Thymus (tissue), 11 donors: ENCODE data around the gene ABCB8. TPM values are rescaled to one million over a fixed set of nuclear protein-coding genes. Genes with fewer than 3 reads are reported as not detected.
"Not testable (repeated sequence)": the region's sequence is repeated elsewhere in the genome, so short reads cannot be mapped to it uniquely, and the experiment has no call there.

Experiments used
- DNase-seq, 9 donors: peaks; one replicate each; pipeline ENCODE4 v3.0.0-alpha.2; 2013; ENCODE audit warnings: low spot score in 9 of 9, low read depth in 6 of 9, missing footprints in 1 of 9
- H3K27ac ChIP-seq, 2 donors: one replicate each; pipeline ENCODE4 v1.5.1; 2013; ENCODE audit warnings: control low read depth in 1 of 2, low read depth in 1 of 2, low read length in 1 of 2, mild to moderate bottlenecking in 1 of 2, moderate library complexity in 1 of 2
- H3K27me3 ChIP-seq, 2 donors: one replicate each; pipeline ENCODE4 v1.5.1; 2013; ENCODE audit warnings: low read length in 1 of 2; ENCODE audit not compliant: control insufficient read depth in 2 of 2, insufficient read depth in 1 of 2
- H3K36me3 ChIP-seq, 2 donors: one replicate each; pipeline ENCODE4 v1.5.1; 2013; ENCODE audit warnings: low read length in 1 of 2, mild to moderate bottlenecking in 1 of 2, moderate library complexity in 1 of 2; ENCODE audit not compliant: control insufficient read depth in 2 of 2, insufficient read depth in 2 of 2
- H3K4me1 ChIP-seq, 2 donors: one replicate each; pipeline ENCODE4 v1.5.1; 2013; ENCODE audit warnings: low read length in 2 of 2; ENCODE audit not compliant: control insufficient read depth in 2 of 2, insufficient read depth in 2 of 2
- H3K4me3 ChIP-seq, 2 donors: one replicate each; pipeline ENCODE4 v1.5.1; 2013; ENCODE audit warnings: low read length in 2 of 2, control low read depth in 1 of 2, mild to moderate bottlenecking in 1 of 2
- H3K9me3 ChIP-seq, 2 donors: one replicate each; pipeline ENCODE4 v1.5.1; 2013; ENCODE audit warnings: low read length in 1 of 2, mild to moderate bottlenecking in 1 of 2; ENCODE audit not compliant: control insufficient read depth in 2 of 2, insufficient read depth in 1 of 2
- WGBS: extraction: QIAGEN DNeasy Blood & Tissue Kit; methylation state at CpG from one replicate; pipeline ENCODE4 v1.1.7; 2013; 5-methylcytosine and 5-hydroxymethylcytosine counted together
- polyA plus RNA-seq: library from polyadenylated mRNA; stranded (reverse); fragments of 200-250 nt; gene quantifications from one replicate; pipeline ENCODE4 v1.2.3, GENCODE V29; 2013
- total RNA-seq: library from RNA; stranded (reverse); fragments of 120-200 nt; gene quantifications from one replicate; pipeline ENCODE4 v1.2.4, GENCODE V29; 2013
- donor health status: healthy.

ABCB8 gene
- total and polyA plus RNA-seq, 2 donors: 10.5 to 33.8 TPM

DNA sequence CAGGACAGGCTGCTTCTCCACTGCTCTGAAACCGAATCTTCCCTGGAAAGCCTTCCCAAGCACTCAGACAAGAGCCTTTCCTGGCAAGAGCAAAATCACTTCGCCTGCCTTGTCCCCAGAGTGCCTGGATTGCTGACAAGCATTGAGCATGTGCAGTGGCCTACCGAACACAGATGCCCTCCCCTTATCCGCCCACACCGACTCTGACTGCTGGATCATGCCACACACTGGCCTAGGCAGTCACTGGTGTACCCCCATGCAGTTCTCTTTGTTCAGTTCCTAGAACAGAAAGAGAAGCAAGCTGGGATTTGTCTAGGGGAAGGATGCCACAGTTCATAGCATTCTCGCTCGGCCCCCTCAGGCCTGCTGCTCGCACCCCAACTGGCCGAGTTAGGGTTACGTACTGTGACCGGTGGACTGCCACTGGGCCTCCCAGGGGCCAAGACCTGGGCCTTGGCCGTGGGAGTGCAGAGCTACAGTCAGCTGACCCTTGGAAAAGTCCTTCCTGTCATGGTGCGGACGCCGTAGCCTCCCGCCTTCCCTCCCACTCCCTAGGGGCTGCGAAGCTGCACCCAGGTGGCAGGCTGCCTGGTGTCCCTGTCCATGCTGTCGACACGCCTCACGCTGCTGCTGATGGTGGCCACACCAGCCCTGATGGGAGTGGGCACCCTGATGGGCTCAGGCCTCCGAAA is 6.9 kb downstream of the ABCB8 start:
- Histone ChIP-seq H3K27me3 (no peaks in the 10 kb centered on the region), H3K9me3 (no peaks in the 10 kb centered on the region), H3K36me3 (peaks cover 46 to 51% of the 10 kb centered on the region in 2 donors), H3K4me3 (no peak overlapping the region), H3K4me1 (peaks cover 0 to 5% of the 10 kb centered on the region in 2 donors), H3K27ac (no peak overlapping the region)
- DNase-seq: no peak
- 96% methylated on average over 21 of the region's 21 CpGs for WGBS

DNA sequence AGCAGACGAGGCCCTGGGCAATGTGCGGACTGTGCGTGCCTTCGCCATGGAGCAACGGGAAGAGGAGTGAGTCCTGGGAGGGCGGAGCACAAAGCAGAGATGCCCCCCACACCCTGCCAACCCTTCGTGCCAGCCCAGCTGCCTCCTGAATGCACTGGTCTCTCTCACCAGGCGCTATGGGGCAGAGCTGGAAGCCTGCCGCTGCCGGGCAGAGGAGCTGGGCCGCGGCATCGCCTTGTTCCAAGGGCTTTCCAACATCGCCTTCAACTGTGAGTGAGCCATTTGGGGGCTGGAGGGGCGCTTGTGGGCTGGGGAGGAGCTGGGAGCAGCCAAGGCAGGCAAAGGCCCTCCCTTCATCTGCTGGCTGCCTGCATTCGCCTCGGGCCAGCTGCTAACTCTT is 7.7 kb downstream of the ABCB8 start:
- H3K36me3 ChIP-seq: peaks cover 46 to 51% of the 10 kb centered on the region in 2 donors

DNA sequence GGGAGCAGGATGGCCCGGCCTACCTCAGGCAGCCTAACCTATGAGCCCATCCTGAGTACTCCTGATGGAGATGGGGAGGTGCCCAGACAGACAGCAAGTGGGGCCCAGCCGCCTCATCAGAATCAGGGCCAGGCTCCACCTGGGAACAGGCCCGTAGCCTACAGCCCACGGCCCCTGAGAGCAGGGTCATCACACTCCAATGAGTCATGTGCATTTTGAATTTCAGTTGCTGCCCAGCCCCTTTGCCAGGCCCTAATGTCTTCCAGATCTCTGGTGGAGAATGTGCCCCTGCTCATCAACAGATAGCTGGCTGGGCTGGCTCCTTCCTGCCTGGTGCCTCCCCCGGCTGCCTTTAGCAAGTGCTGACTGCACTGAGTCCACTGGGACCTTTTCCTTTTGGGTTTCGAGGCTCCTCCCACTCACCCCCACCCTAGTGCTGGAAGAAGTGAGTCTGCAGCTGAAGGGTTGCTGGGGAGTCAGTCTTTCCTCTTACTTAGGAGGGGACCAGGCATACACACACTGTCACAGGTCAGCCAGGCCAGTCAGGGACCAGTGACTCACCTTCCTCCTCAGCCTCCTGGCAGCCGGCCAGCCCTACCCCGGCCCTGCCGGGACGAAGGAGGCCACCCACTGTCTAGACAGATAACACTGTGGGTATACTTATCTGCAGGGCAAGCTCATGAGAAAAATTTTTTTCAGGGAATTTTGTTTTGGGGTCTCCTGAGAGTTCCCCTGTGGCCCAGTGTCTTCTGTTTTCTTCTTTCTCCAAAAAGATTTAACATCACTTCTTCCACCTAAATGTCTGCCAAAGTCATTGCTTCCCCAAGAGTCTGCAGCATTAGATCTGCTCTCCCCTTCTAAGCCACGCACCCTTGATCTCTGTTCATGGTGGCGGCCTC is 10.9 kb downstream of the ABCB8 start:
- Histone ChIP-seq H3K9me3 (no peaks in the 10 kb centered on the region), H3K4me3 (no peak overlapping the region), H3K27me3 (no peaks in the 10 kb centered on the region), H3K36me3 (peaks cover 35 to 55% of the 10 kb centered on the region in 2 donors), H3K4me1 (peaks cover 0 to 5% of the 10 kb centered on the region in 2 donors), H3K27ac (no peak overlapping the region)
- DNase-seq: no peak
- WGBS: 64% methylated on average over 12 of the region's 12 CpGs

More for the DNA sequence above, 7.7 kb downstream of the ABCB8 start:
- no peak overlapping the region for H3K4me3 ChIP-seq
- DNase-seq: no peak
- H3K9me3 ChIP-seq: no peaks in the 10 kb centered on the region
- H3K27me3 ChIP-seq: no peaks in the 10 kb centered on the region
- H3K4me1 ChIP-seq: peaks cover 0 to 5% of the 10 kb centered on the region in 2 donors
- 98% methylated on average over 17 of the region's 17 CpGs for WGBS
- no peak overlapping the region for H3K27ac ChIP-seq

DNA sequence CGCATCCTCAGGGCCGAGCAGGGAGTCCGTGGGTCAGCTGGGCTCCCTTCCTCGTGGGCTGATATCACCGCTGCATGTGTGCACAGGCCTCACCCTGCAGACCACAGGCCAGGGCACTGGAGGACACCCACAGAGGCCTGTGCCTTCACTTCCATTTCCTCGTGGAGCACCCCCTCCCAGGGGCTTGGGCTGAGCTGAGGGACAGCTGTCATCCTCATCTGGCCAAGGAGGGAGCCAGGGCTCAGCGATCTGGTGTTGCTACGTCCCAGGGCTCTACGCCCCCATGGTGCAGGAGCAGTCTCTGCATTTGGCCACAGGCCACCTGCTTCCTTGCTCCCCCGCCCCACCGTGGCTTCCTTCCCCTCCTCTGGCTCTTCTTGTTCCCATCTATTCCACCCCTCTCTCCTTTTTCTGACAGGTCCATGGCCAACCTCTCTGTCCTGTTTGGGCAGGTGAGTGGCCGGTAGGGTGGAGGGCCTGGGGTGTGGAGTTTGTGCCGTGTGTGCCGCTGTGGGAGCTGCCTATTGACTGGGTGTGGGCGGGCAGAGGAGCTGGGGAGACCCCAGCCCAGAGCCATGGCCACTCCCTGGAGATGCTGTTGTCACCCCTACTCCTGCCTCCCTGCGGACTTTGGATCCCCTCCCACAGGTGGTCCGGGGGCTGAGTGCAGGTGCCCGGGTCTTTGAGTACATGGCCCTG is 11.7 kb downstream of the ABCB8 start:
- H3K4me3 ChIP-seq: no peak overlapping the region
- DNase-seq: no peak
- no peaks in the 10 kb centered on the region for H3K27me3 ChIP-seq
- 79% methylated on average over 18 of the region's 18 CpGs for WGBS
- no peak overlapping the region for H3K27ac ChIP-seq
- H3K9me3 ChIP-seq: no peaks in the 10 kb centered on the region
- peaks cover 29 to 52% of the 10 kb centered on the region in 2 donors for H3K36me3 ChIP-seq
- peaks cover 0 to 5% of the 10 kb centered on the region in 2 donors for H3K4me1 ChIP-seq

DNA sequence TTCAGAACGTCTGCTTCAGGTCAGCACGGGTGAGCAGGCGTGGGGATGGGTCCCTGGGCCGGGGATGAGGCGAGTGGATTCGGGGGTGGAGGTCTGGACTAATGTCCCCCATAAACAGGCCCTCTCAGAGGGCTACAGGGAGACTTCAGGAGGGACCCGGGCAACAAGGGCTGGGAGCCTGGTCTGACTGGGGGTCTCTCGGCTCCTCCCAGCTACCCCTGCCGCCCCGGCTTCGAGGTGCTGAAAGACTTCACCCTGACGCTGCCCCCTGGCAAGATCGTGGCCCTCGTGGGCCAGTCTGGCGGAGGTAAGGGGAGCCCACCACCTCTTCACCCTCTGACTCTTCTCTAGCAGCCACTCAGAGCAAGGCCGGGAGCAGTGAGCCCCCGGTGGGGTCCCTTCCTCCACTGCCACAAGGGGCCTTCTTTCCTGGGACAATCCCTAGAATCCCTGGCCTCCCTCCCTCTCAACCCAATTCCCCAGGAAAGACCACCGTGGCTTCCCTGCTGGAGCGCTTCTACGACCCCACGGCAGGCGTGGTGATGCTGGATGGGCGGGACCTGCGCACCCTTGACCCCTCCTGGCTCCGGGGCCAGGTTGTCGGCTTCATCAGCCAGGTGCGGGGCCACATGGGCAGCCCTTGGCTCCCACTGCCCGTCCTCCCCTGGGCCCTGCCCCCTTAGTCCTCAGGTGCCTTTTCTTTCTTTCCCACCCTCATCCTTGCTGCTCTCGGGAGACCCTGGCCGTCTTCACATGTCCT is 12.5 kb downstream of the ABCB8 start:
- no peak for DNase-seq
- Histone ChIP-seq H3K36me3 (peaks cover 21 to 51% of the 10 kb centered on the region in 2 donors), H3K27ac (no peak overlapping the region)

DNA sequence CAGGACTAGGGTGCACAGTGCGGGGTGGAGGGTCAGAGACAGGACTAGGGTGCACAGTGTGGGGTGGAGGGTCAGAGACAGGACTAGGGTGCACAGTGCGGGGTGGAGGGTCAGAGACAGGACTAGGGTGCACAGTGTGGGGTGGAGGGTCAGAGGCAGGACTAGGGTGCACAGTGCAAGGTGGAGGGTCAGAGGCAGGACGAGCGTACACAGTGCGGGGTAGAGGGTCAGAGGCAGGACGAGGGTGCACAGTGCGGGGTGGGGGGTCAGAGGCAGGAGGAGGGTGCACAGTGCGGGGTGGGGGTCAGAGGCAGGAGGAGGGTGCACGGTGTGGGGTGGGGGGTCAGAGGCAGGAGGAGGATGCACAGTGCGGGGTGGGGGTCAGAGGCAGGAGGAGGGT is 15.2 kb downstream of the ABCB8 start:
- not testable (repeated sequence) for H3K4me3 ChIP-seq, H3K27ac ChIP-seq, DNase-seq, H3K9me3 ChIP-seq, H3K4me1 ChIP-seq, H3K27me3 ChIP-seq
- 88% methylated on average over 10 of the region's 10 CpGs for WGBS
- peaks cover 8 to 38% of the 10 kb centered on the region in 2 donors for H3K36me3 ChIP-seq

More for the DNA sequence above, 12.5 kb downstream of the ABCB8 start:
- H3K27me3 ChIP-seq: no peaks in the 10 kb centered on the region
- peaks cover 0 to 5% of the 10 kb centered on the region in 2 donors for H3K4me1 ChIP-seq
- H3K9me3 ChIP-seq: no peaks in the 10 kb centered on the region
- no peak overlapping the region for H3K4me3 ChIP-seq
- WGBS: 97% methylated on average over 30 of the region's 30 CpGs

DNA sequence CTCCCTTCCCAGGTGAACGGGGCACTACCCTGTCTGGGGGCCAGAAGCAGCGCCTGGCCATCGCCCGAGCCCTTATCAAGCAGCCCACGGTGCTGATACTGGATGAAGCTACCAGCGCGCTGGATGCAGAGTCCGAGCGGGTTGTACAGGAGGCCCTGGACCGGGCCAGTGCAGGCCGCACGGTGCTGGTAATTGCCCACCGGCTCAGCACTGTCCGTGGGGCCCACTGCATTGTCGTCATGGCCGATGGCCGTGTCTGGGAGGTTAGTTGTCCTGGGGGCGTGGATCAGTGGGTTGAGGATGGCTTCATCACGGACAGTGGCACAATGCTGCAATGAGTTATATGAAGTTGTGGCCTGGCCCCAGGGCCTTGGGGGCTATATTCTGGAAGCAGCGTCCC is 15.7 kb downstream of the ABCB8 start:
- 97% methylated on average over 20 of the region's 20 CpGs for WGBS
- Histone ChIP-seq H3K4me3 (no peak overlapping the region), H3K9me3 (no peaks in the 10 kb centered on the region), H3K27ac (no peak overlapping the region), H3K4me1 (peaks cover 0 to under 1% of the 10 kb centered on the region in 2 donors), H3K36me3 (peaks cover 6 to 38% of the 10 kb centered on the region in 2 donors), H3K27me3 (peaks cover 0 to 4% of the 10 kb centered on the region in 2 donors)
- no peak for DNase-seq

DNA sequence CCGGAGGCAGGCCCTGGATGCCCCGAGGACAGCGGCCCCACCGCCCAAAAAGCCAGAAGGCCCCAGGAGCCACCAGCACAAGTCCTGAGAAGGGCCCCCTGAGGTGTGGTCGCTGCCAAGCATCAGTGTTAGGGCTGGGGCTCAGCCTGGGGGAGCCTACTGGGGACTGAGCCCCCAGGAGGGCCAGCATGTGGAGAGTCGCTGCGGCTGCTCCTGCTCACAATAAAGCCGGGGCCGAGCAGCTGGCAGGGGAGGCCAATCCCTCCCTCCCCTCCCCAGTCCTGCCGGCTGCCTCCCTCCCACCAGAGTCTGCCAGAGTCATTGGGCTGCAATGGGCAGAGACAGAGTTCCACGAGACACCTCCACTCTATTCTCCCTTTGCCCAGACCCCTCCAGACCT is 17.0 kb downstream of the ABCB8 start:
- Histone ChIP-seq H3K9me3 (no peaks in the 10 kb centered on the region), H3K36me3 (peaks cover 6 to 38% of the 10 kb centered on the region in 2 donors), H3K4me3 (no peak overlapping the region), H3K27ac (no peak overlapping the region), H3K4me1 (no peaks in the 10 kb centered on the region), H3K27me3 (peaks cover 3 to 15% of the 10 kb centered on the region in 2 donors)
- DNase-seq: no peak
- 96% methylated on average over 11 of the region's 11 CpGs for WGBS
